ENCODE data around the gene CPT1A.
A peak's percentile ranks its signal among the peaks of the same experiment; 100 is the strongest.

CPT1A gene

DNA sequence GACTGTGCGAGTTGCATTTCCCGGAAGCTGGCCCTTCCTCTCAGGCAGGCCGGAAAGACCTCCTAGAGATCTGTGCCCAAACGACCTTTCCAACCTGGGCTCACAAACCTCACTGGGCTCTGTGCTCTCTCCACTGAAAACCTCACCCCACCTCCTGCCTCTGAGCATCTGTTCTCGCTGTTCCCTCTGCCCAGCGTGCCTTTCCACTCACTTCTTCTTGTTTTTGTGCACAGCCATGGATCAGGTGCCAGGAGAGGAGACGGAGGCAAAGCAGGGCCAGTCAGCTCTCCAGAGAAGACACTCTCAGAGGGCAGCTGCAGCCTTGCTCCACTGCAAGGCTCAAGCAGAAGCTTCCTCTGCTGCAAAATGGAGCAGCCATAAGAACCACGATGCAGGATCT is 10.9 kb upstream of the CPT1A start:
- DNase-seq, result no peak

DNA sequence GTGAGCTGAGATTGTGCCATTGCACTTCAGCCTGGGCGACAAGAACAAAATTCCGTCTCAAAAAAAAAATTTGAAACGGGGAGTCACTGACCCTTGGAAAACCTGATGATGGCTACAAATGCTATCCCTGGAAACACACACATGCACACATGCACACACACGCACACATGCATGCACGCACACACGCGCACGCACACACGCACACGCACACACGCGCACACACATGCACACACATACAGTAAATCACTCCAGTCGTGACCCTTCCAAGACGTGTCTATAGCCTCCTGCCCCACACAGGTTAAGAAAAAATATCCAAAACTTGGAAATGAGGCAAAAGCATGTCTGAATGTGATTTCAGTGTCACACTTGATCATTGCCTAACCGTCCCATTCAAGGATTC is 6.7 kb upstream of the CPT1A start:
- no peak for DNase-seq

GRCh38 chr11:68847395-68847794 is 5.7 kb upstream of the CPT1A start:
- no peak for DNase-seq

DNA sequence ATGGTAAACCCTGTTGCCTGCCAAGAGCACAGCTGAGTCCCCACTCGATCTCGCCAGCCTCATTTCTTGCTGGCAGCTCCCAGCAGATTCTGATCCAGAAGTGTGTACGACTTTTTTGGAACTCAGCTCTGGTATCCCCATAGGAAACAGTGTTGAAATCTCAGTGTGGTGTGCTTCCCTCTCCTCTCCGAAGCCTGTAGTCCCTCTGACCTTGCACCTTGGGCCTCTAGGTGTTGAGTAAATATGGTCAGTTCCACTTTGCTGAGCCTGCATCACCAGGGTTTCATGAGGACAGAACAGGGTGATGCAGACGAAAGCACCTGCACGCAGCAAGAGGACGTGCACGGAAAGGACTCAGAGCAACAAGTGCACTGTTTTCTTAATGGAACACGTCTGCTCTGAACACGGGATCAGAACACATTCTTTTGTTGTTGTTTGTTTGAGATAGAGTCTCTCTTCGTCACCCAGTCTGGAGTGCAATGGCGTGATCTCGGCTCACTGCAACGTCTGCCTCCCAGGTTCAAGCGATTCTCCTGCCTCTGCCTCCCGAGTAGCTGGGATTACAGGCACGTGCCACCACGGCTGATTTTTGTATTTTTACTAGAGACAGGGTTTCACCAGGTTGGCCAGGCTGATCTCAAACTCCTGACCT is 3.8 kb upstream of the CPT1A start:
- DNase-seq, result no peak

DNA sequence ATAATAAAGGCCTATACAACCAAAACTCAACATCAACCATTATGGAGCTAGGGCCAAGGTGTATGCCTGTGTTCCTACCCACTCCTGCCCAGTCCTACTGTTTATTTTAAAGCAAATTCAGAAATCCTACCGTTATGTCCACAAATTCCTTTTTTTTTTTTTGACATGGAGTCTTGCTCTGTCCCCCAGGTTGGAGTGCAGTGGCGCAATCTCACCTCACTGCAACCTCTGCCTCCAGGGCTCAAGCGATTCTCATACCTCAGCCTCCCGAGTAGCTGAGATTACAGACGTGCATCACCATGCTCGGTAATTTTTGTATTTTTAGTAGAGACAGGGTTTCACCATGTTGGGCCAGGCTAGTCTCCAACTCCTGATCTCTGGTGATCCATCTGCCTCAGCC is 3.1 kb upstream of the CPT1A start:
- DNase-seq, result no peak

DNA sequence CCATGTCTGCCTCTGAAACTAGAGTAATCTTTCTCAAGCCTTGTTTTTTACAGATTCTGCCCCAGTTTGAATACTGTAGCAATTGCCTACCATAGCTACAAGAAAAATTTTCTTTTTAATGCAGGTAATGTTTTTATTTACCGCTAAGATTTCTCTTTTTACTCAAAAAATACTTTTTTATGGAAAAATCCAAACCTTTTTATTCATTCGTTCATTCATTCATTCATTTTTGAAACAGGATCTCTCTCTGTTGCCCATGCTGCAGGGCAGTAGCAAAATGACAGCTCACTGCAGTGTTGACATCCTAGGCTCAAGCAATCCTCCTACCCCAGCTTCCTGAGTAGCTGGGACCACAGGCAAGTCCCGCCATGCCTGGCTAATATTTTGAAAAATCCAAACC is 2.7 kb upstream of the CPT1A start:
- DNase-seq, result no peak

- DNase-seq, result peak; percentile 75
These were observed 2.1 kb upstream of the CPT1A start for GRCh38 chr11:68843703-68844312.

DNA sequence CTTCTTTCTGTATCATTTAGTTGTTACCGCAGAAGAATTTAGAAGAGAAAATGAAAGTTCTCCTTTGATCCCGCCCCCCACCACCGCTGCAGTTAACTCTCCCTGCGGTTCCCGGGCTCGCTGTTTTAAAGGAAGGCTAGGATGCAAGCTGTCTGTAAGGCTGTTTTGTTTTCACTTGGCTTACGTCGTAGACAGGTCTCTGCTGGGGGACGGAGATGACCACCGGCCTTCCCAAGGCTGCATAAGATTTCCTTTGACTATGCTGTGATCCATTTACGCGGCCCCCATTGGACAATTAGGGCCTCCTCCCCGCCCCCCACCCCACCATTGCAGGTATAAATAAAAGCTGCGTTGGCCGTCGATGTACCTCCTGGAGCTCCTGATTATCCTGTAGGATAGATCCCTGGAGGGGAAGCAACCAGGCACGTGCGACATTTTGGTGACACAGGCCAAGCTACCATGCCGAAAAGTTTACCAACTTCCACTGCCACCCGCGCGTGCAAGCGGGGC is 1.4 kb upstream of the CPT1A start:
- DNase-seq, result peak; percentile 17

DNA sequence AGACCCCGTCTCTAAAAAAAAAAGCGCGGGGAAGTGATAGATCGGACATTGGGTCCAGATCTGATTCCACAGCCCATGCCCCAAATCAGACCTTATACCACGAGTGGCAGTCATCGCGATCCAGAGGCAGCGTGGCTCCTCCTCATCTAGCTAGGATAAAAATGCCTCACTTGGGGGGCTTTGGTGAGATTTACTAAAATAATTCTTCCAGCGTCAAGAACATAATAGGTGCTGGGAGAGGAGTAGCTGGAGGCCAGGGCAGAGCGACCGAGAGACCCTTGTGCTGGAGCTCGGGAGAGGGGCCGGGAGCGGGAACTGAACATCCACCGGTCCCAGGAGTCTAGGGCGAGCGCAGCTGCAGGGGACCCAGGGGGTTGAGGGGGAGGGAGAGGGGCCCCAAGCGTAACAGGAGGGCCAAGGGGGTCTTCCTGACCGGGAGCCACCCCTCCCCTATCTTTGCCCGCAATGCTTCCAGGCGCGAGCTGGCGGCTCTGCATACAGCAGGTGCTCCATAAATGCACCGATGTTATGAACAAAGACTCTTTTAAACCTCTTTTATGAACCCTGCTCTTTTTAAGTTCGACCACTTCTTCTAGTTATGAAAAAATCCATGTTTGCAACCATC is 823 bp upstream of the CPT1A start:
- no peak for DNase-seq

DNA sequence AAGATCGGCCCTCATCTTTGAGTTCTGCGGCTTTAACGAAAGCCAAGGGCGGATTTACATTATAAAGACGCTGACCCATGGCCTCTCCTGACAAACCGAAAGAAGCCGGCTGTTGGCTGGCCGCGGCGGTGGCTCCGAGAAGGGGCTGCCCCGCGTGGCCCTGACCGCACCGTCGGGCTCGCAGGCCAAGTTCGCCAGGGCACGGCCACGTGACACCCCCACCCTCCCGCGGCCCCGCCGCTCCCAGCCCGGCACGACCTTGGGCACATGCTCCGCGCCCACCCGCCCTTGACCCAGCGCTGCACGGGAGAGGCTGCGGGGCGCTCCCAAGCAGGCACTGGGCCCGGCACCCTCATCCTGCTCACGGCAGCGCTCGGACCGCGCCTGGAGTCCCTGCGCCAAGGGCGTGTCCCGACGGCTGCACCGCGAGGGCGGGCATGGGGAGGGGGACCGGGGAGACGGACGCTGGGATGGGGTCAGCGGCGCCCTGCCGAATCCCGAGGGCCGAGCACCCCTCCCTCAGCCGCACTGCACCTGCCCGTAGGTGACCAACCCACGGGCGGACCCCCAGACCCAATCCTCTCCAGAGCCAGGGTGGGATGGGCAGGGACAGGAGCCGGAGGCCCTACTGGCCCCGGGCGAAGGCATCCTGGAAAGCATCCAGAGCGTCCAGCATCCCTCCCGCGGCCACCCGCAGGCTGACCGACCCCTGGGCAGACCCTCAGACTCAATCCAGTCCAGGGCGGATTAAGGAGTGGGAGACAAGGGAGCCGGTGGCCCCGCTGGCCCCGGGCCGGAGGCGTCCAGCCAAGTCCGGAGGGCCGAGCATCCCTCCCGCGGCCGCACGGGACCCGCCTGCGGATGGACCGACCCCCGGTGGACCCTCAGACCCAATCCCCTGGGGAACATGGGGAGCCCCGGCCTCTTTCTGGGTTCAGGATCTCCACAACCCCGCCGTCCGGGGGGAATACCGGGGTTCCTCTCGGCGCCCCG is 759 bp downstream of the CPT1A start:
- DNase-seq, result no peak

DNA sequence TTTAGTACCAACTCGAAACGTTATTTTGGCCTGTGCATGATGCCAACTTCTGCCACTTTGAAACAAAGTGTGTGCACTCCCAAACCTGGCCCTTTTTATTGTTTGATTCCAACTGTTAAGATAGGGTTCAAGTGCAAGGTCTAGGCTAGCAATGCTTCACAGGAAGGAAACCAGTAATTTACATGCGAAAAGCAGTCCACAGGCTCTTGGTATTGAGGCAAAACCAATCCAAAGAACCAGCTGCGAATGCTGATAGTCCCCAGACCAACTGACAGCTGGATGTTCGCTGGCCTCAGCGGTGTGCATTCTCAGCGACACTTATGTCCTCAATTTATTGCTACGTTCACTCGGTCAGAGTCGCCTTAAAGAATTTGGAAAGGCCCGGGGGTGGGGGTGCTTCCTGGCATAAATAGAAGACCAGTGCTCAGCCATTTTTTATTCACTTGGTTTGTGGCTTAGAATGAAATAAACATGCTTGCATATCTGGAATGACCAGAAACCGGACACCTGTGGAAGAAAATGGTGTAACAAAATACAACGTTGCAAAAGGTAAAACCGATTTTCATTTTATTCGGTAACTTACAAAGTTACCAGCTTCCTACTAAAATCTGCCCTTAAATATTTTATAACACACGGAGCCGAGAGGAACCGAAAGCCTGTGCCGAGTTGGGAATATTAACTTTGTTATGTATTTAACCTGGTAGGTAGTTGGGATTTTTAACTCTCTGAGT is 1.6 kb downstream of the CPT1A start:
- peak; percentile 32 for DNase-seq

- DNase-seq, result peak; percentile 97
These were observed 2.5 kb downstream of the CPT1A start for GRCh38 chr11:68839054-68839865.

GRCh38 chr11:68838572-68838964 is 3.1 kb downstream of the CPT1A start:
- DNase-seq, result no peak

DNA sequence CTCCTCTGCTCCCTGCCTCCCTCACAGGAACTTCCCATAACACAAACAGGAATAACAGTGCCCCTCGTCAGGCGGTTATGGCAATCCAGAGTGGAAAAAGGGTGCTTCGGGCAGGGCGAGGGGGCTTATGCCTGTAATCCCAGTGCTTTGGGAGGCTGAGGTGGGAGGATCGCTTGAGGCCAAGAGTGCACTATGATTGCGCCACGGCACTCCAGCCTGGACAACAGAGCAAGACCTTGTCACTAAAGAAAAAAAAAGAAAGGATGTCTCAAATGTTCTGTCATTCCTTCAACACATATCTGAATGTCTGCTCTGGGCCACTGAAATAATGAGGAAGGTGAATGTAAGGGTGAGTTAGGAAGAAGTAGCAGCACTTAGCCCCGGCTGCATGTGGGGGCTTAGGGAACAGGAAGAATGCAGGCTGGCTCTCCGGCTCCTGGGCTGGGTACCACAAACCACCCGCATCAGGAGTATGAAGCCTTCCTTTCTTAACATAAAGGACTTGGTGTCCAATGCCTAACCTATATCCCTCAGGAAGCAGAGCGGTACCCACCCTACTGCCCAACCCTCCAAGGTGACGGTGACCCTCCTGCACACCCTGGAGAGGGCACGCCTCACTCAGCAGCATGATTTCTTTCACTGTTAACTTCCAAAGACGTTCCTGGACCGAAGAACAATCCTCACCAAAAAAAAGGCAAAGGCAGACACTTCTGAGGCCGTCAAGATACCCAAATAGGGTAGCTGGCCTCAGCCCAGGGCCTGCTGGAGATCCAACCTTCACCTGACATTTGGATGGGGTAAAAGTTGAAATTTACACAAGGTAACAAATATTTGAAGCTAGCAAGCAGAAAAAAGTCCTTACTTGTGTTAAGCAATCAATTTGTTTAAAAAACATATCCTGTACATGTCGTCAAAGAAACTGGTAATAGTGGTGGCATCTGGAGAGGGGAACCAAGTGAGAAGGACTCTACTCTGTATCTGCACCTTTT is 3.8 kb downstream of the CPT1A start:
- no peak for DNase-seq

DNA sequence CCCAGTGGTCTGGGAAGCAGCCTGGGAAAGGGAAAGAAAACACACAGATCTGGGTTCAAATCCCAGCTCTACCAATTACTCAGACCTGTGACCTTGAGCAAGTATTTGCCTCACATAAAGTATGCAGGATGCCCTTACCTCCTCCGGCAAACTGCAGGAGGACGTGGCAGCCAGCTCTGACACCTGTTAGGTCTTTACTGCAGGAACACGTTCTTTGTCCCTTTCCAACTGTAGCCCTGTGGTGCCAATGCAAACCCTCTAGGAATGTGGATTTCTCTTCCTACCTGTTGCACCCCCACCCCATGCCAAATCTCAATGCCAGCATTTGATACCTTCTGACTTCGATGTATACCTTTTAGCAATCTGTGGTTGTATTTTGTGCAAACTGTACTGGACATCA is 6.0 kb downstream of the CPT1A start:
- DNase-seq, result no peak

- no peak for DNase-seq
These were observed 6.4 kb downstream of the CPT1A start for GRCh38 chr11:68835328-68835727.

DNA sequence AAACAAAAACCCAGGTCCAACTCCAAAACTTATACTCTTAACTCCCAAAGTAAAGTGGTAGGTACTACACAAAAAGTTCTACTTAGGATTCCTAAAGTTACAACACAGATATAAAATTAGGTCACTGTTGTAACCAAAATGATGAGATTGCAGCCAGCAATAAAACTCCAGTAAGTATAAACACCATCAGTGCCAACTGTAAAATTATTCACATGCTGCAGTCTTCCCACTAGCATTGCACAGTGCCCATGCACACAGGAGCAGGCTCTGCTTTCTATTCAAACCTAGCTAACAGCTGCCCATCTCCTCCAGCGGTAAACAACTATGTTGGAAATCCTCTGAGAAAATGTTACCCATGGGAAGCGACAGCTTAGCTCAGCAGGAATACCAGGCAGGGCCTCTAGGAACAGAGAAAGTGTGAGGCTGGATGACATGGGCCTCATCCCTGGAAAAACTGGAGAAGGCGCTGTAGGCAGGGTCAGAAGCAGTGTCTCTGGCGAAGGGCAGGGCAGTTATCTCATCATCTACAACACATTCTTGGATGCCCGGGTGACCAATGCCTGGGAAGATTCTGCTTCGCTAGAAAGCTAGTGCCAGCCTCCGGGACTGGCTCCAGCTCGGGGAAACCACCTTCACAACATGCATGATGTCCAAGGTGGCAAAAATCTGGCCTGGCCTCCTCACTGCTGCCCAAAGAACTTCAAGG is 9.1 kb downstream of the CPT1A start:
- DNase-seq, result no peak

GRCh38 chr11:68831124-68831523 is 10.6 kb downstream of the CPT1A start:
- DNase-seq, result no peak

DNA sequence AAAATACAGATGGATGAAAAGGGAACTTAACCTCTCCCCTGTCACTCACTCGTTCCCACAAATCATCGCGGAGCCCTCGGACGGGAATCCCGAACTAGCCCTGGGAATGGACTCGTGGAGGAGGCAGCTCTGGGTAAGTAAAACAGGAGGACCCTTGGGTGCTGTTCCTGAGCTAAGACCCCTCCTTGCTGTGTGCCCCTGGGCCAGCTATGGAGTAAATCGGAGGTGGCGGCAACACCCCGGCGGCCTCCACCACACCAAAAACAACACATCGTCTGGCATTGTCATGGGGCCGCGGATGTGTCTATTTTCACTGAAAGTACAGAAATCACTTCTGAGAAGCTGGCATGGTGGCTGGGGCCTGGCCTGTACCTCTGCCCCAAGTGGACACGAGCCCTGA is 12.1 kb downstream of the CPT1A start:
- no peak for DNase-seq

DNA sequence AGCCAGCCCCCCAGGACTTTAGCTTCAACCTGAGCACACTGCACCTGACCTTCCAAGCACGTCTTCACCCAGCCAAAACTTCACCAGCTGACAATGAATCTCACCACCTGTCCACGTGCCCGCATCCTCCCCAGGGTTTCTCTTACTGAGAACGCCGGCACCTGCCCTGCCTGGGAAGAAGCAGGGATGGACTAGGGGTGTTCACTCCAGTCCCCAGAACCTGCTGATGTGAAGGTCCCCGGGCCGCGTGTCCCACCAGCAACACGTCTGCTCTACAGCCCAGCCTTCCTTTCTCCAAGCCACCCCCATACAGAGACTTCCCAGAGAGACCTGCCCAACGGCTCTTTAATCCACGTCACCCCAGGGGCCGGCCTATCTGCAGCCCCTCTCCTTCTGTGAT is 12.8 kb downstream of the CPT1A start:
- DNase-seq, result peak; percentile 40

Measured in GDM1 (cell line).